MM.1S (cell line): ENCODE measurements around the gene PLK5.
"Not testable (repeated sequence)": the region's sequence is repeated elsewhere in the genome, so short reads cannot be mapped to it uniquely, and the experiment has no call there.

Experiments
- CTCF ChIP-seq: fragments of 300-600 bp; sonication (generic); IDR thresholded peaks from 2 replicates; pipeline ENCODE4 v1.5.1; 2016; ENCODE audit warnings: antibody characterized with exemption, low read length, mixed read lengths
- EZH2 ChIP-seq: fragments of 300-600 bp; sonication (generic); optimal IDR thresholded peaks from 2 replicates; pipeline ENCODE3; 2017; ENCODE audit warnings: low read depth, mild to moderate bottlenecking, antibody characterized with exemption, low read length, mixed read lengths

- not testable (repeated sequence) for TF ChIP-seq CTCF, EZH2
Measured at GRCh38 chr19:1539749-1540148, 15.9 kb downstream of the PLK5 start.
